Right ventricle myocardium inferior (tissue), 1 donor: ENCODE data around the gene ATOX1. TPM values are rescaled to one million over a fixed set of nuclear protein-coding genes. Genes with fewer than 3 reads are reported as not detected.

Source experiments
- ATAC-seq: fragments of 200-7000 bp; cut with Tn5 transposase; one replicate; pipeline ENCODE4 v1.9.1; 2020; ENCODE audit warnings: mild to moderate bottlenecking, moderate library complexity
- DNase-seq: peaks from one replicate; pipeline ENCODE4 v3.0.0; 2021; ENCODE audit errors: missing footprints
- intact Hi-C: fragments of 100-400 bp; cut with DNase I; formaldehyde crosslinking; loops from one replicate; pipeline ENCODE4 v1.11.0; 2022
- total RNA-seq: library from RNA; stranded (reverse); fragmentation: NEBNext Ultra II Directional; extraction: Animal tissue kit (Norgen Biotek cat#: 25700); gene quantifications from one replicate; pipeline ENCODE4 v1.2.1, GENCODE V29; 2021
- donor health status: DM: no; HTN: yes; CAD: no; lungs with severe emphysema.

Gene ATOX1
- total RNA-seq, 1 donor from 2014 or later = 69.5 TPM

DNA sequence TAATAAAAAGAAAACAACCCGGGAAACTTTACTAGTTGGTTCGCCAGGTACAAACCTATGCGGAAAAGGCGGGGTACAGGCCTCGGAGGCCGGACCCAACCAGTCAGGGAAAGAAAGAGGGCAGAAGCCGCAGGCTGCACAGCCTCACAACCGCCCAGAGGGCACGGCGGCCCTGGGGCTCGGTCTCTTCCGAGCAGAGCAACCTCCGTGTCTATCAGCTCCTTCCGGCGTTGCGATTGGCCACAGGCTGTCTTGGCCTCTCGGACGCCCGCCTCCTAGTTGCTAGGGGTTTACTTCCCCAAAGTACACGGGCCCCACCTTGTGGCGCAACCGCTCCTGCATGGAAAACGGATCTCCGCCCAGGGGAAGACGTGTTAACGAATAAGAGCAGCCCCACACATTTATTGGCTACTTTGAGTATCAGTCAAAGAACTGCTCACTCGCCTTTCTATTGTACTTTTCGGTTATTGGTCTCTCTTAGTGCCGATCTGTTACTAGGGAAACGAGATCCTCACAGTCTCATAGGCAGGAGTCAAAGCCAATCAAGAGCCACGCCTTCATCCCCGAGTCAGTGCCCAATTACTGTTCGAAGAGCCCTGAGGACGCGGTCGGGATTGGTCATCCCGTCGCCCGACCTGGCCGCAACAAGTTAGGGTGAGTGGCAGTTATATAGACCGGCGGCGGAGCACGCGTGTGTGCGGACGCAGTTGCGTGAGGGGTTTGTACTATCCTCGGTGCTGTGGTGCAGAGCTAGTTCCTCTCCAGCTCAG is 13.0 kb upstream of the ATOX1 start, which contains the start of gene G3BP1:
Gene G3BP1 (plus strand): TSS at position 696 of the 770 bp plus-strand sequence. CDS start 14,667 bp downstream, outside the sequence.
- DNase-seq (peak; percentile 100), ATAC-seq (peak; percentile 94)
- intact Hi-C loops = loop anchor here (1.0 kb wide), 1 partner anchor 13 kb away; the partner anchor contains the start of gene ATOX1

GRCh38 chr5:151770383-151771258 is 12.2 kb upstream of the ATOX1 start:
- DNase-seq (peak; percentile 91), ATAC-seq (peak; percentile 29)
- intact Hi-C loops = loop anchor here (1.0 kb wide), 1 partner anchor 12 kb away; the partner anchor contains the start of gene ATOX1

DNA sequence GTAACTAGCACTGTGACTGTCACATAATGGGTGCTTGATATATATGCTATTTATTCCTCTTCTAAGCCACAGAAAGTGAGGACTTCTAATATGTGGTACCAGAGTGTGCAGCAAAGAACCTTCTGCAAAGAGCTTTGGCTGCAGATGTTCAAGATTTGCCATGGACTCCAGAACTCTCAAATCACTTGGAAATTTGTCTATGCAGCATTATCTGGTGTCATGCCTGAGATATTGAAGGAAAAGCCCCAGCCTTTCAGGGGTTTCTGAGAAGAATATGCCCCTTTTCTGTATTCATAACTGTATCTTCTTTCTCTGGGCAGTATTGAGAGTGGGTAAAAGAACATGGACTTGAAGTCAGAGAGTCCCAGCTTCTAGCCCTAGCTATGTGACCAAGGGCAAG is 8.5 kb upstream of the ATOX1 start:
- no peak for DNase-seq
- no peak for ATAC-seq
- intact Hi-C loops = no loop called here

DNA sequence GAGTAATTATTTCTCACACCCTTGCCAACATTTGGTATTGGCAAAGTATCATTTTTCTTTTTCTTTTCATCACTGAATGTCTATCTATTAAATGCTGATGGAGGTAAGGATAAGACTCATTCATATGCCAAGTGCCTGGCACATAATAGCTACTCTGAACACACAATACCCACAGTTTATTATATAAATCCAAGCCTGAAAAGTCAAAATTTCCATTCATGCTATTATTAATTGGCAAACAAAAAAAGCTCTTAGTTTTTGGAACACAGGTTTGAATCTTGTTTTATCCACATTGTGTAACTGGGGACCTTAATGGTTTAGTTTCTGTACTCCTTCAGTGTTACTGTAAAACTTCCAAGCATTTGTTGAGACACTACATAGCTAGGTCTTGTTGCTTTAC is 6.4 kb upstream of the ATOX1 start:
- intact Hi-C loops = no loop called here
- ATAC-seq = no peak
- no peak for DNase-seq

DNA sequence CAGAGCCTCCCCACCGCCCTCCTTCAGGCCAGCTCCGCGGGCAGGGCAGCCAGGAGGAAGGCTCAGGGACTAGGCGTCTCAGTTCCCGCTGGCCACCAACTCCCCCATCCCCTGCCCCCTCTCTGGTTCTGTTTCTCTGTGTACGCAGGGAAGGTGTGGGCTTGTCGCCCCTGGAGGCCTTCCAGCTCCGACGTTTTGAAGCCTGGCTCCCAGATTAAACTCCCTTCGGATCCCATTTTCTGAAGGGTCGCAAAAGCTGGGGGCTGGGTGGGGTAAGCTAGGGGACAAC is 346 bp downstream of the ATOX1 start:
- ATAC-seq = peak; percentile 26
- intact Hi-C loops = loop anchor here (1.0 kb wide), 1 partner anchor 13 kb away; the partner anchor contains the start of gene G3BP1

GRCh38 chr5:151757233-151758140 is 944 bp downstream of the ATOX1 start:
- intact Hi-C loops = loop anchor here (1.0 kb wide), 1 partner anchor 14 kb away; the partner anchor contains the start of gene G3BP1
- DNase-seq (no peak), ATAC-seq (no peak)

More for the DNA sequence above, 346 bp downstream of the ATOX1 start:
- no peak for DNase-seq

DNA sequence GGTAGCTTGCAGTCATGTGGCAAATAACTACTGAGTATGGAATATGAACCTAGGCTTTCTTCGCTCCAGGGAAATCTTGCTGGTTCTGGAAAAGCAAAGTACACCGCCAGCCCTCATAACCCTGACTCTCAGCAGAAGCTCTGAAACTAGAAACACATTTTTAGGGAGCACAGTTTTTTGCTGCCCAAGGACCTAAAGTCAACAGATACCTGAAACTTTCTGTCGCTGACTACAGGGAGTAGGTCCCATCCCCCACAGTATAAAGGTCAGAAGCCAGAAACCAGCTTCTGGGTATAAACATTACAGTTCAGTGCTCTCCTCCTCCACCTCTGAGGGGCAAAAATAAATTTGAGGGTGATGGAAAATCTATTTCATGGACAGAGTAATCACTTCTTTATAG is 3.0 kb downstream of the ATOX1 start:
- DNase-seq (no peak), ATAC-seq (no peak)
- intact Hi-C loops = no loop called here

GRCh38 chr5:151751593-151751992 is 6.8 kb downstream of the ATOX1 start:
- peak; percentile 57 for DNase-seq
- intact Hi-C loops = no loop called here
- no peak for ATAC-seq

DNA sequence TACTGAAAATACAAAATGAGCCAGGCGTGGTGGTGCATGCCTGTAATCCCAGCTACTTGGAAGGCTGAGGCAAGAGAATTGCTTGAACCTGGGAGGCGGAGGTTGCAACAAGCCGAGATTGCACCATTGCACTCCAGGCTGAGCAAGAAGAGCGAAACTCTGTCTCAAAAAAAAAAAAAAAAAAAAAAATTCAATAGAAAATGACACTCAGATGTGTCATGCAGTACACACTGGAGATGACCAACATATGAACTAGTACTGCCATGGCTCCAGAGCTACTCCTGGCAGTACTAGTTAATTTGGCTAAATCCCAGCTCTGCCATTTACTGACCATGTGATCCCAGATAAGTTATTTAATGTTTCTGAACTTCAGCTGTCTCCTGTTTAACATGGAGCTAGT is 7.3 kb downstream of the ATOX1 start:
- no peak for DNase-seq
- intact Hi-C loops = no loop called here
- no peak for ATAC-seq

DNA sequence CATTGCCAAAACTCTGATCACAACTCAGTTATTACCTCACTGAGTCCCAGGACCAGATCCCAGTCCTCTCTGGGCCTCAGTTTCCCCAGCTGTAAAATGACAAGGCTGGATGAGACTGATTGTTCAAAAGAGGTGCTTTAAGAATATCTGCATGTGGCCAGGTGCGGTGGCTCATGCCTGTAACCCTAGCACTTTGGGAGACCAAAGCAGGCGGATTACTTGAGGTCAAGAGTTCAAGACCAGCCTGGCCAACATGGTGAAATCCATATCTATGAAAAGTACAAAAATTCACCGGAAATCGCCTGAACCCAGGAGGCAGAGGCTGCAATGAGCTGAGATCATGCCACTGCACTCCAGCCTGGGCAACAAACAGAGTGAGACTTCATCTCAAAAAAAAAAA is 8.3 kb downstream of the ATOX1 start:
- no peak for ATAC-seq
- no peak for DNase-seq
- intact Hi-C loops = no loop called here

DNA sequence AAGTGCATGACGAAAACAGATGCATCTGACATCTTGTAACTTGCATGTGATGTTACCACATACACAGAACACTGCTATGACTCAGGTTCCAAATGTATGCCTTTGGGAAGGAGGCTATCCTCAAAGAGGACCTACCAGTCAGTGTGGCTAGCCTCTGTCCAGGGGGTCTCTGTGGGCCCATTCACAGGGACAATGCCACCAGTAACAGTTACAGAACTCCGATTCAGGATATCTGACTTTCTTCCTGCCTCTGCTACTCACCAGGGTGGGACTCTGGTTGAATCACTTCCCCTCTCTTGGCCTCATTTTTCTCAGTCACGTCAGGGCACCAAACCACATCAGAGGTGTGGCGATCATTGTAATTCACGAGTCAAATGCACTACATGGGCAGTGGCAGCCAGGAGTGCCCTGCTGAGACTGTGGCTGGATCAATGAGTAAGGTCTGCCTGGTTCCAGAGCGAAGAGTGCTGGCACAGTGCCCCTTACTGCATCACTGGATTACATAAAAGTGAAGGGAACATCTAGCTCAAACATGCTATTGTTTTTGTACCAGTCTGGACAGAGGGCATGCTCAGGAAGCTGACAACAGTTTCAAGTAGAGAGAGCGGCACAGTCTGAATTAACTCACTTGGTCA is 13.2 kb downstream of the ATOX1 start:
- peak; percentile 59 for ATAC-seq
- peak; percentile 70 for DNase-seq

DNA sequence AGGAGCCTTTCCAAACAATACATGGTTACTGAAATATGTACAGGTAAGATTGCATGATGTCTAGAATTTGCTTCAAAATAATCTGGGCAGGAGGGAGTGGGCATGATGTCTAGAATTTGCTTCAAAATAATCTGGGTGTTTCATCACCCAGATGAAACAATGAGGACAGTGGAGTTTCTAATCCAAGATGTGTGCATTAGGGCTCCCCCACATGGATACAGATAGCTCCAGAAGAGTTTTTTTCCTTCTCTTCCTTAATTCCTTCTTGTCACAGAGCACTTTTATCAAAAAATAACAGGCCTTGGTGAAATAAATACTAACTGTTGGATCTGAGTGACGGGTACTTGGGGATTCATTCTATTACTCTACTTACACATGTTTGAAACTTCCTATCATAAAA is 14.9 kb downstream of the ATOX1 start:
- intact Hi-C loops = loop anchor here (10.0 kb wide), 1 partner anchor 219 kb away; no protein-coding TSS in a partner anchor
- ATAC-seq (no peak), DNase-seq (no peak)

More for the DNA sequence above, 13.2 kb downstream of the ATOX1 start:
- intact Hi-C loops = loop anchor here (10.0 kb wide), 1 partner anchor 220 kb away; no protein-coding TSS in a partner anchor

GRCh38 chr5:151742870-151743294 is 15.5 kb downstream of the ATOX1 start:
- ATAC-seq (peak; percentile 26), DNase-seq (no peak)
- intact Hi-C loops = loop anchor here (10.0 kb wide), 1 partner anchor 218 kb away; no protein-coding TSS in a partner anchor

- intact Hi-C loops = loop anchor here (2.0 to 10.0 kb wide), 2 partner anchors 217 to 295 kb away; partner anchors contain the start of gene SLC36A1
- no peak for DNase-seq
- ATAC-seq = no peak
Observed at GRCh38 chr5:151741678-151742423, 16.6 kb downstream of the ATOX1 start.

DNA sequence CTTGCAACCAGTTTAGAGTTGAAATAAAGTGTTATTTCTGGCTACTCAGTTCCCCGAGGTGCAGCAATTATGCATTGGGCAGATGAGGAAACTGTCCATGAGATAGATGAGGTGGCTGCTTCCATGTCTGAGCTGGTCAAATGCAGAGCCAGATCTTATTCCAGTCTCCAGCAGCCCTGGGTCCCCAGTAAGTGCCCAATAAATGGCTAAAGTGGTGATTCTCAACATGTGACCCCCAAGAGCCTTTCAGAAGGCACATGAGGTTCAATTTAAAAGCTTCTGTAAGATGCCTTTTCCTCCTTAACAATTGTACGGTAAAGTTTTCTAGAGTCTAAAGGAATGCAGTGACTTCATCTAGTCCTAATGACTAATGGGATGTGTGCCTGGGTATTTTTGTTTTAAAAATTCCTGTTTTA is 17.5 kb downstream of the ATOX1 start:
- intact Hi-C loops = loop anchor here (1.0 to 10.0 kb wide), 3 partner anchors 82 to 294 kb away; partner anchors contain the start of gene SLC36A1
- no peak for DNase-seq
- no peak for ATAC-seq

GRCh38 chr5:151740336-151740942 is 18.0 kb downstream of the ATOX1 start:
- peak; percentile 79 for ATAC-seq
- intact Hi-C loops = loop anchor here (1.0 to 10.0 kb wide), 3 partner anchors 81 to 294 kb away; partner anchors contain the start of gene SLC36A1
- DNase-seq = peak; percentile 76
